SU-DHL-6 (cell line): ENCODE data around the gene DNAL4.

Experiments
- H2AFZ ChIP-seq: fragments of 200-600 bp; sonication (generic); 2 replicates; pipeline ENCODE4 v1.6.1; 2014; ENCODE audit warnings: low read depth, mild to moderate bottlenecking, moderate library complexity, mixed read lengths, antibody characterized with exemption, low read length; ENCODE audit not compliant: severe bottlenecking
- H3F3A ChIP-seq: fragments of 200-600 bp; shearing (Covaris generic); 2 replicates; pipeline ENCODE4 v1.6.0; 2016; ENCODE audit warnings: antibody characterized with exemption, mild to moderate bottlenecking; ENCODE audit not compliant: insufficient read depth
- H3K27ac ChIP-seq: fragments of 200-600 bp; sonication (generic); 2 replicates; pipeline ENCODE4 v1.5.1; 2016; ENCODE audit warnings: low read depth, mild to moderate bottlenecking, low read length, moderate library complexity, mixed read lengths
- H3K27me3 ChIP-seq: fragments of 200-600 bp; sonication (generic), shearing (Covaris generic); 2 replicates; pipeline ENCODE4 v1.6.0; 2014; ENCODE audit warnings: mild to moderate bottlenecking, low read length
- H3K36me3 ChIP-seq: fragments of 200-600 bp; sonication (generic); 2 replicates; pipeline ENCODE4 v1.6.1; 2014; ENCODE audit warnings: mild to moderate bottlenecking, low read length, mixed read lengths
- H3K4me2 ChIP-seq: fragments of 300-600, 200-600 bp; shearing (Covaris generic), sonication (generic); 2 replicates; pipeline ENCODE4 v1.6.0; 2014; ENCODE audit warnings: low read length, low read depth, mild to moderate bottlenecking; ENCODE audit not compliant: poor library complexity, severe bottlenecking
- H3K4me3 ChIP-seq: fragments of 200-600 bp; sonication (generic); 2 replicates; pipeline ENCODE4 v1.5.1; 2014; ENCODE audit warnings: antibody characterized with exemption, low read length, mild to moderate bottlenecking, mixed read lengths; ENCODE audit not compliant: insufficient read depth, poor library complexity, severe bottlenecking
- H3K79me2 ChIP-seq: fragments of 200-600 bp; sonication (generic); 2 replicates; pipeline ENCODE4 v1.6.1; 2014; ENCODE audit warnings: mild to moderate bottlenecking, low read length, moderate library complexity; ENCODE audit not compliant: insufficient read depth
- H3K9ac ChIP-seq: fragments of 200-600 bp; sonication (generic); 2 replicates; pipeline ENCODE4 v1.7.0; 2014; ENCODE audit warnings: mild to moderate bottlenecking, low read length
- H3K9me2 ChIP-seq: fragments of 200-600 bp; sonication (generic); replicated peaks from 2 replicates; pipeline ENCODE4 v1.6.1; 2014; ENCODE audit warnings: low read length; ENCODE audit not compliant: insufficient read depth
- H3K9me3 ChIP-seq: fragments of 200-600 bp; sonication (generic); 2 replicates; pipeline ENCODE4 v1.6.1; 2014; ENCODE audit warnings: low read length, mixed read lengths; ENCODE audit not compliant: insufficient read depth
- H4K20me1 ChIP-seq: fragments of 200-600 bp; sonication (generic); 2 replicates; pipeline ENCODE4 v1.6.1; 2014; ENCODE audit warnings: low read depth, mild to moderate bottlenecking, antibody characterized with exemption, low read length, moderate library complexity, mixed read lengths
- CTCF ChIP-seq: fragments of 200-600 bp; sonication (generic); IDR thresholded peaks from one replicate; pipeline ENCODE4 v1.5.1; 2017; ENCODE audit warnings: antibody characterized with exemption, mild to moderate bottlenecking, low read length, moderate library complexity; ENCODE audit not compliant: insufficient read depth, poor library complexity, severe bottlenecking
- EZH2phosphoT487 ChIP-seq: fragments of 200-600 bp; sonication (generic), shearing (Covaris generic); conservative IDR thresholded peaks from 2 replicates; pipeline ENCODE4 v1.6.1; 2018; ENCODE audit warnings: mild to moderate bottlenecking, antibody characterized with exemption, low read length, moderate library complexity, mixed read lengths

DNAL4 gene

GRCh38 chr22:38841635-38842034, 47.7 kb upstream of the DNAL4 start:
- H3K9me3 ChIP-seq: no peaks in the 10 kb centered on the region
- no peak overlapping the region for H3K9ac ChIP-seq
- H3K9me2 ChIP-seq: no peaks in the 10 kb centered on the region
- no peaks in the 10 kb centered on the region for H4K20me1 ChIP-seq
- H3K27ac ChIP-seq: no peak overlapping the region
- H3K36me3 ChIP-seq: no peaks in the 10 kb centered on the region
- H3F3A ChIP-seq: no peaks in the 10 kb centered on the region
- no peak overlapping the region for H3K4me3 ChIP-seq
- no peaks in the 10 kb centered on the region for H3K27me3 ChIP-seq
- TF ChIP-seq EZH2phosphoT487: no peak
- no peak for TF ChIP-seq CTCF
- no peak overlapping the region for H3K4me2 ChIP-seq
- H3K79me2 ChIP-seq: no peaks in the 10 kb centered on the region
- H2AFZ ChIP-seq: no peak overlapping the region

DNA sequence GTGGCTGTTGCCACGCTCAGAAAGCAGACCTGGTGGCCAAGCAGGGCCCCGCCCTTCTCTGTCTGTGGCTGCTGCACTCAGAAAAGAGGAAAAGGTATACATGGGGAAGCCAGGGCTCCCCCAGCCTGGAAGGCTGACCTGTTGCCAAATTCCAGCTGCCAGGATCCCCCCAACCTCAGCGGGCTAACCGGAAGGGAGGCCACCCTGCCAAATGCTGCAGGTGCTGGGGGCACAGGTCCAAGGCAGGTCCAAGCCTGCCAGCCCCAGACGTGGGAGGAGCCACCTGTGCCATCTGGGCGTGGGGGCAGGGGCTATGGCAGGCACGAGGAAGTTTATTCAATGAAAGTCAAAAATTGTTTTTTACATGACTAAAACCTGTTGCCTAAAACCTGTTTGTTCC, 47.3 kb upstream of the DNAL4 start:
- TF ChIP-seq EZH2phosphoT487 (no peak), CTCF (no peak)
- H3K36me3 ChIP-seq: no peaks in the 10 kb centered on the region
- H3K27me3 ChIP-seq: no peaks in the 10 kb centered on the region
- H3K9me3 ChIP-seq: no peaks in the 10 kb centered on the region
- H3K4me2 ChIP-seq: no peak overlapping the region
- H3K79me2 ChIP-seq: no peaks in the 10 kb centered on the region
- no peak overlapping the region for H3K27ac ChIP-seq
- no peaks in the 10 kb centered on the region for H3F3A ChIP-seq
- no peak overlapping the region for H3K9ac ChIP-seq
- no peaks in the 10 kb centered on the region for H3K9me2 ChIP-seq
- no peak overlapping the region for H2AFZ ChIP-seq
- H4K20me1 ChIP-seq: no peaks in the 10 kb centered on the region
- H3K4me3 ChIP-seq: no peak overlapping the region

DNA sequence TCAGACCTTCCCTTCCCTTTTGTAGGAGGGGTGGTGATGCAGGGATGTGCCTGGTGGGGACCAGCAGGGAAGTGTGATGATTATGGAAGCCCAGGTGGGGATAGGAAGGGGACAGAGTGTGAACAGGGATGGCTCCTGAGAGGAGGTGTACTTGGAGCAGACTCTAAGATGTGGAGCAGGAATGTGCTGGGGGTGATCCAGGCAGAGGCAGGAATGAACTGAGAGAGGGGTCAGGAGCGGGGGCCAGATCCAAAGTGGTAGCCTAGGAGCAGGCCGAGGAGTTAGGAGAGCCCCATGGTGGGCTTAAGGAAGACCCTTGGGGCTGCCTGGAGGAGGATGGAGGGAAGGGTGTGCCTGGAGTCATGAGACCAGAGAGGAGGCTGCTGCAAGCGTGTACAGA, 46.2 kb upstream of the DNAL4 start:
- Histone ChIP-seq H3K9me3 (no peaks in the 10 kb centered on the region), H2AFZ (no peak overlapping the region), H3K4me3 (no peak overlapping the region), H3K27ac (no peak overlapping the region), H4K20me1 (no peaks in the 10 kb centered on the region), H3K9ac (no peak overlapping the region), H3K9me2 (no peaks in the 10 kb centered on the region), H3K79me2 (no peaks in the 10 kb centered on the region), H3K4me2 (no peak overlapping the region), H3F3A (no peaks in the 10 kb centered on the region), H3K27me3 (no peaks in the 10 kb centered on the region), H3K36me3 (no peaks in the 10 kb centered on the region)
- TF ChIP-seq EZH2phosphoT487: no peak
- no peak for TF ChIP-seq CTCF

GRCh38 chr22:38839686-38840085, 45.7 kb upstream of the DNAL4 start:
- Histone ChIP-seq H4K20me1 (no peaks in the 10 kb centered on the region), H3K27ac (no peak overlapping the region), H3K36me3 (no peaks in the 10 kb centered on the region), H3K9me2 (no peaks in the 10 kb centered on the region), H3K9ac (no peak overlapping the region), H3K4me2 (no peak overlapping the region), H3F3A (no peaks in the 10 kb centered on the region), H3K27me3 (no peaks in the 10 kb centered on the region), H3K4me3 (no peak overlapping the region), H3K9me3 (no peaks in the 10 kb centered on the region), H3K79me2 (no peaks in the 10 kb centered on the region), H2AFZ (no peak overlapping the region)
- TF ChIP-seq CTCF (no peak), EZH2phosphoT487 (no peak)
